GM19324 (cell line): ENCODE results near the gene TMEM9.
"Not testable (repeated sequence)": the region's sequence is repeated elsewhere in the genome, so short reads cannot be mapped to it uniquely, and the experiment has no call there.

Experiments used
- ATAC-seq: cut with Tn5 transposase; IDR thresholded peaks from one replicate; pipeline ENCODE4 v1.9.1; 2021; ENCODE audit warnings: mild to moderate bottlenecking, moderate library complexity; ENCODE audit not compliant: unreplicated experiment, low FRiP score

TMEM9 gene

GRCh38 chr1:201175820-201176500 is 21.7 kb upstream of the TMEM9 start:
- no peak for ATAC-seq

GRCh38 chr1:201173736-201174135 is 19.5 kb upstream of the TMEM9 start:
- no peak for ATAC-seq

GRCh38 chr1:201172999-201173610 is 18.8 kb upstream of the TMEM9 start:
- no peak for ATAC-seq

- no peak for ATAC-seq
Measured at GRCh38 chr1:201172326-201172725, 18.1 kb upstream of the TMEM9 start.

DNA sequence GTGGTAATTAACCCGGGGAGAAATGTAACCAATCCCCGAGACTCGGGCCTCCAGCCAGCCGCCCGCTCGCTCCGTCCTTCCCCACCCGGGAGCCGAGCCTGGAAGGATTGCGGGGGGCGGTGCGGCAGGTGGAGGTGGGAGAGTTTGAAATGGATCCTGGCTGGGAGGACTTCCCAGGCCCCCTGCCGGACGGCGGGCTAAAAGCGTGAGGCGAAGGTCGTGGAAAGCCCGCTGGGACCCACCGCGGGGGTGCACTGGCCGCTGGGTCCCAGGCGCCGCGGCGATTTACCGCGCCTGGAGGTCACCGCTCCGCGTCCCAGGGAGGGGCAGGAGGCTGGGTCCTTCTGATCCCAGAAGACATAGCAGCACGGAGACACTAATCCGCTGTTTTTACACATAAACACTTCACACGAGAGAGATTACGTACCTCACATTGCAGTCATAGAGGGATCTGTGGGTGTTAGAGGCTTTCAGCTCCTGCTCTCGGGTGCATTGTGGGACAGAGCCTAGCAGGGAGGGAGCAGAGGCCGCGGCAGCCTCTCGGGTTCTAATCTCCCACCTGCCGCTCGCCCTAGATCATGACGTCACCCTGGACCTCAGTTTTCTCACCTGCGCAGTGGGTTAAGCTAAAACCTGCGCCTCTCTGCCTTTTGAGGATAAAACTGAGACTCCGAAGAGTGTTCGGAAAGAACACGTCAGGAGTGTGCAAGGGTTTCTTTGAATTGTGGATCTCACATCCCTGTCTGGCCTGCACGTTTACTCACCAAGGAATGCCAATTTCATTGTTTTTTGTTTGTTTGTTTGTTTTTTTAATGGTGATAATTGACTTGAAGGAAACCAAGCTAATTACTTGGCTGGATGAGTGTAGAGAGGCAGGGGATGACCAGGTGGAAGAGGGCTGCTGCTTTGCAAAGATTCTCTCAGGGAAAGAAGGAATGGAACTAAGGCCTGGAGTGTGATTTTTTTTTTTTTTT is 17.1 kb upstream of the TMEM9 start:
- ATAC-seq, result peak; percentile 38

DNA sequence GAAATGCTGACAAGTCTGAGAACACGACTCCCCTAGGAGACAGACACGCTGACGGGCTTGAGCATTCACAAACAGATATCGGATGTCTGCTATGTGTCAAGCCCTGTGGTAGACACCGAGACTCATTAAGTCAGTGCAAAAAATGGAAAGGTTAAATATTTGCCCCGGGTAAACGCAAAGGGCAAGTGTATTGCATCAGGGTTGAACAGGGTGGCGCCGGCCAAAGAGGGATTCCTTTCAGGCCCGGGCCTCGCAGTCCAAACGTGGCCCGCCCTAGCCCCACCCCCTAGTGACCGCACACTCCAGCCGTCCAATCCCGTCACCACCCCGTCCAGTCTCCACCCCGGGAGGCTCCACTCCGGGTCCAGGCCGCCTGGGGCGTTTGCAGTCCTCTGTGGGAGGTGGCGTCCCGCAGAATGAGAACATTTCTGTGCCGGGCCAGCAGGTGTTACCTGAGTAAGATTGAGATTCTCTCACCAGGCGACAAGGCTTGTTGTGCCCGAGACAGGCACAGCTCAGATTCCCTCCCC is 16.3 kb upstream of the TMEM9 start:
- peak; percentile 98 for ATAC-seq

- ATAC-seq, result no peak
Measured at GRCh38 chr1:201169971-201170532, 15.8 kb upstream of the TMEM9 start.

- ATAC-seq, result no peak
Measured at GRCh38 chr1:201169203-201169602, 14.9 kb upstream of the TMEM9 start.

DNA sequence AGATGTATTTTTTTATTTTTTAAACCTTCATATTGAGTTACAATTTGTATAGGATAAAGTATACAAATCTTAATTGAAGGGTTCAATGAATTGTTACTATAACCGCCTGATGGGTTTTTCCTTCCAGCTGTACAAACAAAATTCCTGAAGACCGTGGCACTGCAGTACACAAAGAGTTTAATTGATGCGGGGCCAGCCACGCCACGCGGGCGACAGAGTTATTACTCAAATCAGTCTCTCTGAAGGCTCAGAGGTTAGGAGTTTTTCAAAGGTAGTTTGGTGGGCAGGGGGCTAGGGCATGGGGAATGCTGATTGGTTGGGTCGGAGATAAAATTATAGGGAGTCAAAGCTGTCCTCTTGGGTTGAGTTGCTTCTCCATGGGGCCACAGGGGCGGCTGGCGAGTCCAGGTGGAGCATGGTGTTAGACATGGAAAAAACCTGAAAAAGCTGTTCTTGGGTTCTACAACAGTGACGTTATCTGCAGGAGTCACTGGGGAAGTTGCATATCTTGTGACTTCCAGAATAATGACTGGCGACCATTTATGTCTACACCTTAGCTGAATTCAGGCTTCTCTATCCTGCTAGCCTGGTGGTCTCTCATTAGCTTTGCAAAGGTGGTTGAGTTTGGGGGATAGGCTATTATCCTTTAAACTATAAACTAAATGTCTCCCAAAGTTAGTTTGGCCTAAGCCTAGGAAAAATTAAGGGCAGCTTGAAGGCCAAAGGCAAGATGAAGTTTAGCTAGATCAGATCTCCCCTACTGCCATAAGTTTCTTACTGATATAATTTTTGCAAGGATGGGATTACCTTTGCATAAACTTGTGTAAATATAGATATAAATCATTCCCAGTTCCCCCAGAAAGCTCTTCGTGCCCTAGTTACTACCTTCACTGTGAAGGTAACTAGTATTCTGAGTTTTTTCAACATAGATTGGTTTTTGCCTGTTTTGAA is 13.0 kb upstream of the TMEM9 start:
- ATAC-seq, result no peak

- ATAC-seq, result no peak
Measured at GRCh38 chr1:201164645-201165044, 10.4 kb upstream of the TMEM9 start.

DNA sequence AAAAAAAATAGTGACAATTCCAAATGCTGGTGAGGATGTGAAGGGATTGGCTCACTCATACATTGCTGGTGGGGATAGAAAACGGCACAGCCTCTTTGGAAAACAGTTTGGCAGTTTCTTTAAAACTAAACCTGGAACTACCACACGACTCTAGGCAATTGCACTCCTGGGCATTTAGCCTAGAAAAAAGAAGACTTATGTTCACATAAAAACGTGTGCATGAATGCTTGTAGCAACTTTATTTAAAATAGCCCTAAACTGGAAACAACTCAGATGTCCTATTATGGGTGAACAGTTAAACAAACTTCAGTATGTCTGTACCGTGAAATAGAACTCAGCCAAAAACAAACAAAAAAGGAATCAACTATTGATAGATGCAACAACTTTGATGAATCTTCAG is 9.4 kb upstream of the TMEM9 start:
- no peak for ATAC-seq

DNA sequence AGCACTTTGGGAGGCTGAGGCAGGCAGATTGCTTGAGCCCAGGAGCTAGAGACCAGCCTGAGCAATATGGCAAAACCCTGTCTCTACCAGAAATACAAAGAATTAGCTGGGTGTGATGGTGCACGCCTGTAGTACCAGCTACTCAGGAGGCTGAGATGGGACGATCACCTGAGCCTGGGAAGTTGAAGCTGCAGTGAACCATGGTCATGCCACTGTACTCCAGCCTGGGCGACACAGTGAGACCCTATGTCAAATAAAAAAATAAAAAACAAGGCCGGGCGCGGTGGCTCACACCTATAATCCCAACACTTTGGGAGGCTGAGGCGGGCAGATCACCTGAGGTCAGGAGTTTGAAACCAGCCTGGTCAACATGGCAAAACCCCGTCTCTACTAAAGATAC is 8.8 kb upstream of the TMEM9 start:
- not testable (repeated sequence) for ATAC-seq

- ATAC-seq, result no peak
Measured at GRCh38 chr1:201157949-201158348, 3.7 kb upstream of the TMEM9 start.

DNA sequence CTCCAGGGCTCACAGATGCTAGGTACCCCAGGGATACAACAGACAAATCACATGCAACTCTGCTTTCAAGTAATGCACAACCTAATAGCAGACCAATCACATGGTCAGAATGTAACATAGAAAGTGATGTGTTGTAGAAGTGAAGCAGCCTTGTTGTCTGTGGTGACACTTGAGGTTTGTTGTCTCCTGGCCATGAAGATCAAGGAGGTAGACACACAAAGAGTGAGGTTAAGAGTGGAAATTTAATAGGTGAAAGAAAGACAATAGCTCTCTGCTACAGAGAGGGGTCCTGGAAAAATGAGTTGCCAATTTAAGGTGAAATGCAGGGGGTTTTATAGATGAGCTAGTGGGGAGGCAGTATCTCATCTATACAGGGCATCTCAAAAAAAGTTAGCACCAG is 2.5 kb upstream of the TMEM9 start:
- ATAC-seq, result no peak

- ATAC-seq, result no peak
Measured at GRCh38 chr1:201156346-201156745, 2.1 kb upstream of the TMEM9 start.

- no peak for ATAC-seq
Measured at GRCh38 chr1:201155354-201155753, 1.1 kb upstream of the TMEM9 start.

GRCh38 chr1:201153474-201154388 is 543 bp downstream of the TMEM9 start:
- peak; percentile 73 for ATAC-seq

DNA sequence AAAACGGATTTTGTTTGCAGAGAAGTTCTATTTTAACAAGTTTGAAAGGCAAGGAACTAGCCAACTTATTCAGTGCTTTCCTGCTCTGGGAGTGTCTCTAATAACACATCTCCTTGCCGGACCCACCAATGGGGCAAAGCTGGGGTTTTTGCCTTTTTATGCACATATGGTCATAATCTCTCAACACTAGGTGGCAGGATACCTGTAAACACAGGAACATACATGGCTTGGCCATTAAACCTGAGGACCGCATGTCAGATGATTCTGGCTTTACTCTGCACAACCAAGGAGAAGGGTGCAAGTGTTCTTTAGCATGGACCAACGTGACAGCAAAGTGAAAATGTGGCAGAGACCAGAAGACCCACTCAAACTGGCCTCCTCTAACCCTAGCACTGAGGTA is 4.9 kb downstream of the TMEM9 start:
- ATAC-seq, result no peak
